Measurements from ENCODE around the gene CATSPERB.

DNA sequence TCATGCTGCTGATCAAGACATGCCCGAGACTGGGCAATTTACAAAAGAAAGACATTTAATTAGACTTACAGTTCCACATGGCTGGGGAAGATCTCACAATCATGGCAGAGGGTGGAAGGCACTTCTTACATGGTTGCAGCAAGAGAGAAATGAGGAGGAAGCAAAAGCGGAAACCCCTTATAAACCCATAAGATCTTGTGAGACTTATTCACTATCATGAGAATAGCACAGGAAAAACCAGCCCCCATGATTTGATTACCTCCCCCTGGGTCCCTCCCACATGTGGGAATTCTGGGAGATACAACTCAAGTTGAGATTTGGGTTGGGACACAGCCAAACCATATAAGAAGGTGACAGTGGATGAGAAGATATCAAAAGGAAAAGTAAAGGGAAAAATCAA is 78.4 kb downstream of the CATSPERB start:
- no peak for TF ChIP-seq POLR2A (IDR thresholded peaks at IDR 0.05)
- TF ChIP-seq, protein P1, sequence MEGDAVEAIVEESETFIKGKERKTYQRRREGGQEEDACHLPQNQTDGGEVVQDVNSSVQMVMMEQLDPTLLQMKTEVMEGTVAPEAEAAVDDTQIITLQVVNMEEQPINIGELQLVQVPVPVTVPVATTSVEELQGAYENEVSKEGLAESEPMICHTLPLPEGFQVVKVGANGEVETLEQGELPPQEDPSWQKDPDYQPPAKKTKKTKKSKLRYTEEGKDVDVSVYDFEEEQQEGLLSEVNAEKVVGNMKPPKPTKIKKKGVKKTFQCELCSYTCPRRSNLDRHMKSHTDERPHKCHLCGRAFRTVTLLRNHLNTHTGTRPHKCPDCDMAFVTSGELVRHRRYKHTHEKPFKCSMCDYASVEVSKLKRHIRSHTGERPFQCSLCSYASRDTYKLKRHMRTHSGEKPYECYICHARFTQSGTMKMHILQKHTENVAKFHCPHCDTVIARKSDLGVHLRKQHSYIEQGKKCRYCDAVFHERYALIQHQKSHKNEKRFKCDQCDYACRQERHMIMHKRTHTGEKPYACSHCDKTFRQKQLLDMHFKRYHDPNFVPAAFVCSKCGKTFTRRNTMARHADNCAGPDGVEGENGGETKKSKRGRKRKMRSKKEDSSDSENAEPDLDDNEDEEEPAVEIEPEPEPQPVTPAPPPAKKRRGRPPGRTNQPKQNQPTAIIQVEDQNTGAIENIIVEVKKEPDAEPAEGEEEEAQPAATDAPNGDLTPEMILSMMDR (IDR thresholded peaks at IDR 0.05), result no peak

Data from uterus (tissue), 2 donors.